Thoracic aorta (tissue), 2 donors: Measurements from ENCODE around the gene NTRK3. TPM values are rescaled to one million over a fixed set of nuclear protein-coding genes. Genes with fewer than 3 reads are reported as not detected.

Experiments
- ATAC-seq: fragments of 150-250 bp; one replicate; pipeline ENCODE4 v1.8.0; 2017; ENCODE audit warnings: low read depth; ENCODE audit not compliant: insufficient number of reproducible peaks, low FRiP score
- DNase-seq: peaks from one replicate; pipeline ENCODE4 v3.0.0-alpha.2; 2020; ENCODE audit warnings: low spot score
- H3K27ac ChIP-seq, 2 donors: fragments of 200-600 bp; sonication (generic); 1 replicate in 1 of 2; 2 replicates in 1 of 2; pipeline ENCODE4 v1.5.1; 2016; ENCODE audit warnings: mild to moderate bottlenecking in 2 of 2, moderate library complexity in 2 of 2
- H3K27me3 ChIP-seq: fragments of 200-600 bp; sonication (generic); replicated peaks from 2 replicates; pipeline ENCODE4 v1.6.0; 2016; ENCODE audit warnings: mild to moderate bottlenecking; ENCODE audit not compliant: insufficient read depth
- H3K36me3 ChIP-seq: fragments of 200-600 bp; sonication (generic); one replicate; pipeline ENCODE4 v1.5.1; 2016
- H3K4me1 ChIP-seq, 2 donors: fragments of 200-600 bp; sonication (generic); 1 replicate in 1 of 2; 2 replicates in 1 of 2; pipeline versions ENCODE4 v1.5.1 to v1.6.0; 2016; ENCODE audit warnings: low read depth in 2 of 2, mild to moderate bottlenecking in 1 of 2; ENCODE audit not compliant: control insufficient read depth in 1 of 2
- H3K4me3 ChIP-seq: fragments of 200-600 bp; sonication (generic); 2 replicates; pipeline ENCODE4 v1.5.1; 2016; ENCODE audit warnings: mild to moderate bottlenecking
- H3K9me3 ChIP-seq: fragments of 200-600 bp; sonication (generic); 2 replicates; pipeline ENCODE4 v1.5.1; 2016
- total RNA-seq, 2 donors: library from RNA; depleted of rRNA; stranded (reverse); fragments of >200 nt; gene quantifications; one replicate each; pipeline versions ENCODE4 v1.1.0 to v1.2.3, GENCODE V29; 2016
- TF ChIP-seq, protein P1 (sequence below): fragments of 200-600 bp; sonication (generic); IDR thresholded peaks from one replicate; pipeline ENCODE4 v1.5.1; 2019; ENCODE audit warnings: antibody characterized with exemption

NTRK3 gene
- total RNA-seq, 2 donors from 2014 or later = 84.9 to 87.3 TPM

DNA sequence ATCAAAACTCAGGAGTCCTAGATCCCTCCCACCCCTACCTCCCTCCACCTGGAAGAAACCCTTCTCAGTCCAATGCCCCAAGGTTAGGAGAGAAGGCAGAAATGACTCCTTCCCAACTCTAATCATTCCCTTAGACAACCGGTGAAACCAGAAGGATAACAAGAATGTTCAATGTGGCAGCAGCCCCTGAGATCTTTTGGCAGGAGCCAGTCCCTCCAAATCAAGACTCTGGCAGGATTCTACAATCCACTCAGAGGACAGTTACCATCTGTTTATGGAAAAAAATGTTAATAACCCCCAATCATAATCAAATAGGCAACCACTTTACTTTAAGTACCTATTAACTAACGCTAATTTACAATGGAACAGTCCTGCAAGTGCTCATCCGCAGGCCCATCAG is 136.5 kb downstream of the NTRK3 start:
- ATAC-seq = no peak
- TF ChIP-seq, protein P1, sequence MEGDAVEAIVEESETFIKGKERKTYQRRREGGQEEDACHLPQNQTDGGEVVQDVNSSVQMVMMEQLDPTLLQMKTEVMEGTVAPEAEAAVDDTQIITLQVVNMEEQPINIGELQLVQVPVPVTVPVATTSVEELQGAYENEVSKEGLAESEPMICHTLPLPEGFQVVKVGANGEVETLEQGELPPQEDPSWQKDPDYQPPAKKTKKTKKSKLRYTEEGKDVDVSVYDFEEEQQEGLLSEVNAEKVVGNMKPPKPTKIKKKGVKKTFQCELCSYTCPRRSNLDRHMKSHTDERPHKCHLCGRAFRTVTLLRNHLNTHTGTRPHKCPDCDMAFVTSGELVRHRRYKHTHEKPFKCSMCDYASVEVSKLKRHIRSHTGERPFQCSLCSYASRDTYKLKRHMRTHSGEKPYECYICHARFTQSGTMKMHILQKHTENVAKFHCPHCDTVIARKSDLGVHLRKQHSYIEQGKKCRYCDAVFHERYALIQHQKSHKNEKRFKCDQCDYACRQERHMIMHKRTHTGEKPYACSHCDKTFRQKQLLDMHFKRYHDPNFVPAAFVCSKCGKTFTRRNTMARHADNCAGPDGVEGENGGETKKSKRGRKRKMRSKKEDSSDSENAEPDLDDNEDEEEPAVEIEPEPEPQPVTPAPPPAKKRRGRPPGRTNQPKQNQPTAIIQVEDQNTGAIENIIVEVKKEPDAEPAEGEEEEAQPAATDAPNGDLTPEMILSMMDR = no peak
- H3K9me3 ChIP-seq = no peaks in the 10 kb centered on the region
- peaks cover 12 to 42% of the 10 kb centered on the region in 2 donors for H3K4me1 ChIP-seq
- H3K4me3 ChIP-seq = no peak overlapping the region
- DNase-seq = no peak
- no peaks in the 10 kb centered on the region for H3K36me3 ChIP-seq
- no peak overlapping the region for H3K27ac ChIP-seq
- H3K27me3 ChIP-seq = no peaks in the 10 kb centered on the region

DNA sequence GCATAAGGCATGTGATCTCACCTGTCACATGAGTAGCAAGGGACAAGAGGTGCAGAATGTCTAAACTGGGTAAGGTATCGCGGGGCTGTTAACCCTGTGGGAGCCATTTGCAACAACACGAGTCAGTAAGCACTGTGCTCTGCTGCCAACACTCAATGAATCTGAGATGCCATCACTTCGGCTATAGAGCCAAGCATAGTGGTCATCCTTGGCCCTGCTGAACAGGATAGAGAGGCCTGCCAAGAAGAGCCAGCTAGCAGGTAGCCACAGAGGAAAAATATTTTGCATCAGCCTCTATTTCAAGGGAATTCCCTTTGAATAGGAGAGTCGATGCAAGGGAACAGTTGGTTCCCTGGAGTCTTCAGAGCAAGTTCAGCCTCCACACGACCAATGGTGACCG is 137.8 kb downstream of the NTRK3 start:
- H3K36me3 ChIP-seq = no peaks in the 10 kb centered on the region
- H3K27ac ChIP-seq = no peak overlapping the region
- no peaks in the 10 kb centered on the region for H3K9me3 ChIP-seq
- no peaks in the 10 kb centered on the region for H3K27me3 ChIP-seq
- no peak for DNase-seq
- peaks cover 12 to 39% of the 10 kb centered on the region in 2 donors for H3K4me1 ChIP-seq
- TF ChIP-seq, protein P1 = no peak
- no peak for ATAC-seq
- no peak overlapping the region for H3K4me3 ChIP-seq

DNA sequence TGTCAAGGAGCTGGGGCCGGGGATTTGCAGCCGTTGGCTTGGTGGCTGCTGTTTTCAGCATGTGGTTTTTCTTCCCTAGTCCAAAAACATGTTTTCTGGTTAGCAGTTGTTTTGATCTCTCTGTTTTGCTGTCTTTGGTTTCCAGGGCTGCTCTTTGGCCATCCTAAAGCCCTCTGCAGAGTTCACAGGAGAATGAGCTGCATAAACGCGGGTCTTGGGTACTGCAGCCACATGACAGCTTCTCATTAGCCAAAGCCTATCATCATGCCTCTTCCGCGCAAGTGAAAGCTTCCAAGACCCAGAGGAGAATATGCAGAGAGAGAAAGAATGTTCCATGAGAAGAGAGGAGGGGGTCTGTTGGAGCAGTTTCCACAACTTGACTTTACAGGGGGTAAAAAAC is 138.5 kb downstream of the NTRK3 start:
- Histone ChIP-seq H3K4me1 (peaks cover 12 to 39% of the 10 kb centered on the region in 2 donors), H3K36me3 (no peaks in the 10 kb centered on the region), H3K9me3 (no peaks in the 10 kb centered on the region), H3K4me3 (no peak overlapping the region), H3K27ac (no peak overlapping the region), H3K27me3 (no peaks in the 10 kb centered on the region)
- no peak for DNase-seq
- TF ChIP-seq, protein P1 = no peak
- no peak for ATAC-seq

DNA sequence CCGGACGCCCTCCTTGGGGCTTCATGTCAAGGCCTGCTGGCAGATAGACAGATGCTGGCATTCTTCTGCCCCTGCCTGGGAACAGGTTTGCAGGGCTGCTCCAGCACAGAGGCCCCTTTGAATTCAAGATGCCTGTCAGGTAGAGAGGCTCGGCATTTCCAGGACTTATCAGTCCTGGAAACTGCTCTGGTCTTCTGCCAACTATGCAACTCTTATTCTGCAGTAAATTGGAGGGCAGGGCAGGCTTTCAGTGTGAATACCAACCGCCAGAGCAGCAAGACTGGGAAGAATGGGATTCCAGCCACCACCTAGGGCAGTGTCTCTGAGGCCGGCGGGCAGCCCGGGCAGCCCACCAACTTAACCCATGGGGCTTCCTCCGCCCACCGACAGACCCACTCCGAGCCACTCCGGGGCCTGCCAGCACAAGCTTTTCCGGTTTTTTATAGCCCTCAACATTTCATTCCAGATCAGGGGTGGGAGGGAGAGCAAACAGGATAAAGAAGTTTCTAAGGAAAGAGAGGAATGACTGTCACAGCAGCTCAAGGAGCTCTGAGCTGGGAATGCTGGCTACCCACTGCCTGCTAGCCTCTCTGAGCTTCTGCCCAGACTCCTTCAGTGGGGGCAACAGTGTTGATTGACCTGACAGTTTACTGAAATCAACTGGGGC is 140.9 kb downstream of the NTRK3 start:
- DNase-seq (no peak), ATAC-seq (no peak)
- peaks cover 12 to 39% of the 10 kb centered on the region in 2 donors for H3K4me1 ChIP-seq
- H3K36me3 ChIP-seq = no peaks in the 10 kb centered on the region
- peak overlapping the region; percentile 44 to 70 for H3K27ac ChIP-seq
- no peaks in the 10 kb centered on the region for H3K27me3 ChIP-seq
- TF ChIP-seq, protein P1 = no peak
- peak overlapping the region; percentile 15 for H3K4me3 ChIP-seq
- H3K9me3 ChIP-seq = no peaks in the 10 kb centered on the region

DNA sequence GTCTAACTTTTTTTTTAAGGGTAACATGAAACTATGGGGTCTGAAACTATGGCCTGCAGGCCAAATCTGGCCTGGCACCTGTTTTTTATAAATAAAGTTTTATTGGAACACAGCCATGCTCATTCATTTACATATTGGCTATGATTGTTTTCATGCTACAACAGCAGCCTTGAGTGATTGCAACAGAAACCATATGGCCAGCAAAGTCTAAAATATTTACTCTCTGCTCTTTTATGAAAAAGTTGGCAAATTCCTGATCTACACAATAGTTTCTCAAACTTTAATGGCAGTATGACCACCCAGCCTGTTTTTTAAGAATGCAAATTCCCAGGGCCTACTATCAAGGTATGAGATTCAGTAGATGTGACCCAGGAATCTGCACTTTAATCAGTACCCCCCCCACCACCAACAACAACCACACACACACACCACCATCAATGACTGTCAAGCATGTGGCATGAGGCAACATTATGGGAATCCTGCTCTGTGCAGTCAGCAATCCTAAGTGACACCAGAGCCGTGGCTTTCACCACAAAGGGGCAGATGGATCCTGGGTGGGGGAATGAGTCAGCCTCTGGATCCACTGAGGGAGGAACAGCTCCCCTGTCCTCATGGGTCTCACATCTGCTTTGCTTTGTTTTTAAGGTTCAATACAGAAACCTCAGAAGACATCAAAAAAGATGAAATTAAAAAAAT is 142.8 kb downstream of the NTRK3 start:
- H3K4me1 ChIP-seq = peaks cover 12 to 31% of the 10 kb centered on the region in 2 donors
- H3K9me3 ChIP-seq = no peaks in the 10 kb centered on the region
- H3K4me3 ChIP-seq = no peak overlapping the region
- no peaks in the 10 kb centered on the region for H3K36me3 ChIP-seq
- no peak for DNase-seq
- no peak overlapping the region for H3K27ac ChIP-seq
- no peak for ATAC-seq
- no peaks in the 10 kb centered on the region for H3K27me3 ChIP-seq
- TF ChIP-seq, protein P1 = no peak
